Measurements from ENCODE around the gene KIF27.
"Not testable (repeated sequence)": the region's sequence is repeated elsewhere in the genome, so short reads cannot be mapped to it uniquely, and the experiment has no call there.

KIF27 gene

GRCh38 chr9:83920927-83921707 lies at the start of gene KIF27:
TSS of gene KIF27 (minus strand) at chr9:83921432. CDS start at chr9:83915591, 5,841 bp downstream.
- DNase-seq (ENCODE audit: low spot score), result peak; percentile 95

- DNase-seq (ENCODE audit: low spot score), result no peak
These were observed 48.4 kb upstream of the KIF27 start for GRCh38 chr9:83969602-83970001.

GRCh38 chr9:83967073-83967472 lies 45.8 kb upstream of the KIF27 start:
- DNase-seq (ENCODE audit: low spot score), result no peak

- DNase-seq (ENCODE audit: low spot score), result no peak
These were observed 45.0 kb upstream of the KIF27 start for GRCh38 chr9:83966209-83966582.

- DNase-seq (ENCODE audit: low spot score), result no peak
These were observed 44.3 kb upstream of the KIF27 start for GRCh38 chr9:83965350-83966208.

GRCh38 chr9:83964973-83965349 lies 43.7 kb upstream of the KIF27 start:
- DNase-seq (ENCODE audit: low spot score), result no peak

- DNase-seq (ENCODE audit: low spot score), result no peak
These were observed 40.9 kb upstream of the KIF27 start for GRCh38 chr9:83962165-83962564.

- DNase-seq (ENCODE audit: low spot score), result no peak
These were observed 39.8 kb upstream of the KIF27 start for GRCh38 chr9:83960991-83961390.

GRCh38 chr9:83959061-83959460 lies 37.8 kb upstream of the KIF27 start:
- no peak for DNase-seq (ENCODE audit: low spot score)

GRCh38 chr9:83957248-83957513 lies 35.9 kb upstream of the KIF27 start:
- DNase-seq (ENCODE audit: low spot score), result no peak

GRCh38 chr9:83956436-83957247 lies 35.4 kb upstream of the KIF27 start:
- DNase-seq (ENCODE audit: low spot score), result peak; percentile 57

- DNase-seq (ENCODE audit: low spot score), result peak; percentile 23
These were observed 34.8 kb upstream of the KIF27 start for GRCh38 chr9:83956086-83956435.

GRCh38 chr9:83948096-83948495 lies 26.9 kb upstream of the KIF27 start:
- not testable (repeated sequence) for DNase-seq (ENCODE audit: low spot score)

- no peak for DNase-seq (ENCODE audit: low spot score)
These were observed 19.5 kb upstream of the KIF27 start for GRCh38 chr9:83940590-83941303.

GRCh38 chr9:83937861-83938455 lies 16.7 kb upstream of the KIF27 start:
- peak; percentile 83 for DNase-seq (ENCODE audit: low spot score)

- DNase-seq (ENCODE audit: low spot score), result no peak
These were observed 15.3 kb upstream of the KIF27 start for GRCh38 chr9:83936523-83936922.

GRCh38 chr9:83935276-83935935 lies 14.2 kb upstream of the KIF27 start:
- no peak for DNase-seq (ENCODE audit: low spot score)

- DNase-seq (ENCODE audit: low spot score), result no peak
These were observed 13.5 kb upstream of the KIF27 start for GRCh38 chr9:83934569-83935275.

GRCh38 chr9:83933790-83934189 lies 12.6 kb upstream of the KIF27 start:
- DNase-seq (ENCODE audit: low spot score), result no peak

- DNase-seq (ENCODE audit: low spot score), result no peak
These were observed 11.6 kb upstream of the KIF27 start for GRCh38 chr9:83932851-83933250.

- DNase-seq (ENCODE audit: low spot score), result no peak
These were observed 10.8 kb upstream of the KIF27 start for GRCh38 chr9:83932011-83932410.
